Suprapubic skin (tissue), 3 donors: Measurements from ENCODE around the gene ZIM2.

Experiments used
- POLR2AphosphoS5 ChIP-seq, 3 donors: sonication (generic); formaldehyde crosslinking; IDR thresholded peaks; one replicate each; pipeline ENCODE4 v1.6.1; 2017; ENCODE audit warnings: antibody characterized with exemption in 3 of 3
- TF ChIP-seq, protein P1 (sequence below), 2 donors: fragments of 200-600 bp in 1 of 2; fragments of 450-650 bp in 1 of 2; sonication (generic) in 1 of 2; IDR thresholded peaks; one replicate each; pipeline ENCODE4 v1.5.1; 2016 to 2019; ENCODE audit warnings: antibody characterized with exemption in 2 of 2, mild to moderate bottlenecking in 1 of 2, moderate library complexity in 1 of 2

DNA sequence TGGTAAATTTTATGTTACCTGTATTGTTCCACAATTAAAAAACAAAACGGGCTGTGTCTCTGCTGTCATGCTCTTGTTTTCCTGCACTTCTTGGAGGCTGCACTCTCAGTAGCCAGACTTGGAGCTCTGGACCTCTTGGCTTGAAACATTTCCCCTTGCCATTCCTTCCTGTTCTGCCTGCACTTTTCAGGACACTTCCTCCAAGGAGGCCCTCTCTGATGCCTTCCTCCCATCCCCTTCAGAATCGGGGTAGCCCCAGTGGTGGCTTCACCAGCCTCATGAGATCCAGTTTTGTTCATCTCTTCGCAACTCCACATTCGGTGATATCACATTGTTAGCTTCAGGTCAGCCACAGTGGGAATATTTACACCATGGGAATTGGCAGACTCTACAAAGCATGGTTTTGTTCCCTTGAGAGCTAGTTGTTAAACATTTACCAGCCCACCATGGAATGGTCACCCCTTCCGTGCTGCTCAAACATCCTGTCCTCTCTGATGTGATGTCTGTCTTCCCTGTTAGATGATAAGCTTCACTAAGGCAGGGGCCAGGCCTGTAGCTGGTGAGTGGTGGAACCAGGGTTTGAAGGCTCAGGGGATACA is 40.2 kb upstream of the ZIM2 start:
- TF ChIP-seq, protein P1, sequence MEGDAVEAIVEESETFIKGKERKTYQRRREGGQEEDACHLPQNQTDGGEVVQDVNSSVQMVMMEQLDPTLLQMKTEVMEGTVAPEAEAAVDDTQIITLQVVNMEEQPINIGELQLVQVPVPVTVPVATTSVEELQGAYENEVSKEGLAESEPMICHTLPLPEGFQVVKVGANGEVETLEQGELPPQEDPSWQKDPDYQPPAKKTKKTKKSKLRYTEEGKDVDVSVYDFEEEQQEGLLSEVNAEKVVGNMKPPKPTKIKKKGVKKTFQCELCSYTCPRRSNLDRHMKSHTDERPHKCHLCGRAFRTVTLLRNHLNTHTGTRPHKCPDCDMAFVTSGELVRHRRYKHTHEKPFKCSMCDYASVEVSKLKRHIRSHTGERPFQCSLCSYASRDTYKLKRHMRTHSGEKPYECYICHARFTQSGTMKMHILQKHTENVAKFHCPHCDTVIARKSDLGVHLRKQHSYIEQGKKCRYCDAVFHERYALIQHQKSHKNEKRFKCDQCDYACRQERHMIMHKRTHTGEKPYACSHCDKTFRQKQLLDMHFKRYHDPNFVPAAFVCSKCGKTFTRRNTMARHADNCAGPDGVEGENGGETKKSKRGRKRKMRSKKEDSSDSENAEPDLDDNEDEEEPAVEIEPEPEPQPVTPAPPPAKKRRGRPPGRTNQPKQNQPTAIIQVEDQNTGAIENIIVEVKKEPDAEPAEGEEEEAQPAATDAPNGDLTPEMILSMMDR (IDR thresholded peaks at IDR 0.05) = no peak
- TF ChIP-seq POLR2AphosphoS5 (IDR thresholded peaks at IDR 0.05) = no peak
